Stimulated activated CD8-positive, alpha-beta memory T cell treated with anti-CD3 and anti-CD28 coated beads, Interleukin-2, amount 100 ng/mL, for 48 hours (primary cell): ENCODE data around the gene TFDP2.
"Not testable (repeated sequence)": the region's sequence is repeated elsewhere in the genome, so short reads cannot be mapped to it uniquely, and the experiment has no call there.

ENCODE experiments used
- DNase-seq, 2 donors: peaks; one replicate each; pipeline ENCODE4 v3.0.0-alpha.2; 2020; ENCODE audit warnings: low read depth in 2 of 2

The TFDP2 gene, protein sequence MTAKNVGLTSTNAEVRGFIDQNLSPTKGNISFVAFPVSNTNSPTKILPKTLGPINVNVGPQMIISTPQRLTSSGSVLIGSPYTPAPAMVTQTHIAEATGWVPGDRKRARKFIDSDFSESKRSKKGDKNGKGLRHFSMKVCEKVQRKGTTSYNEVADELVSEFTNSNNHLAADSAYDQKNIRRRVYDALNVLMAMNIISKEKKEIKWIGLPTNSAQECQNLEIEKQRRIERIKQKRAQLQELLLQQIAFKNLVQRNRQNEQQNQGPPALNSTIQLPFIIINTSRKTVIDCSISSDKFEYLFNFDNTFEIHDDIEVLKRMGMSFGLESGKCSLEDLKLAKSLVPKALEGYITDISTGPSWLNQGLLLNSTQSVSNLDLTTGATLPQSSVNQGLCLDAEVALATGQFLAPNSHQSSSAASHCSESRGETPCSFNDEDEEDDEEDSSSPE

DNA sequence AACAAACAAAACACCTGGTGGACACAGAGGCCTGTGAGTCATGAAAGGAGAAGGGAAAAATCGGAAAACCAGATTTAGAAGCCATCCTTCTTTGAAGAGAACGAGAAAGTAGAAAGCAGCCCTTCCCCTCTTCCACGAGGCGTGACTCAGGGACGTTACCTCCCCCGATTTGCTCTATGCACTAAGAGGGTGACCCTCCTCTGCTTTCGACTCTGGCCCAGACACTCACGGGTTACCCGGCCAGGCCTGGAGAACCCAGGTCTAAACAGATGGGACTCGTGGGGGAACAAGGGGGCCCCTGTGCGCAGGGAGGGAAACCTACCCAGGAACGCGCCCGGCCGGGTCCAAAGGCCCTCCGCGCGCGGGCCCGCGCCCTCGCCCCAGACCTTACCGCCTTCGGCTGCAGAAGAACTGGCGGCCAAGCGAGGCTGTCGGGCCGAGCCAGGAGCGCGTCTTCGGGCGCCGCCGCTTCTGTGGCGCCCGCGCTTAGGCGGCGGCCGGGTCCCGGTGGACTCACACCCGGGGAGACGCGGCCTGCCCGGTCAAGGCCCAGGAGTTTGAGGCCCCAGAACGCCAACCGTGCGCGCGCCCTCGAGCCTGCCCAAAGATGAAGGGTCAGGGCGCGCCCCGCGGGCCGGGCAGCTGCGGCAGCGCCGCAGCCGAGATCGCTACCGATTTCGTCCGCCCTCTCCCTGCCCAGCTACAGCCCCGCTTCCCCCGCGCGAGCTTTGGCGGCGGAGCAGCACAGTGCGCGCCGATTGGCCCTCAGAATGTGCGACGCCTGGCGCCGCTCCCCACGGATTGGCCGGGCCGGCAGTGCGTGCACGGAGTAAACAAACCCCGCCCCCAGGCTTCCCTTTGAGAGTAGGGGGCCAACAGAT lies at the start of gene TFDP2:
Gene TFDP2 (minus strand): TSS at position 753 of the 881 bp plus-strand sequence. CDS start 47,795 bp downstream, outside the sequence.
- peak; percentile 79 to 80 for DNase-seq

DNA sequence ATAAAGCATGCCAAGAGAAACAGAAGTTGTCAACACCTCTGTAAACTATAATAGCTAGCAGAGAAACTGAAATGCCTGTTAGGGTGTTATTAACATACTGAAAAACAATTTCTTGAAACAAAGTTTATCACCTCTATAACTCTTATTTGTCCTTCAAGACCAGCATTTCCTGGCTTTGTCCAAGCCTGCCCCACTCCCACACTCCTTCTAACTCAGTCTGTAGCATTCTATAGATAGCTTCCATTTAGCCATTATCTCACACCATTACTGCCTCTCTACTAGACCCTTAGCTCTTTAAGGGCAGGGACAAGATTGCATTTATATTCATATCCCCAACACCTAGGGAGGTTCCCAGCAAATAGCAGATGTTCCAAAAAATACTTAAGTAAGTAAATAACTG lies 39.5 kb upstream of the TFDP2 start:
- no peak for DNase-seq

DNA sequence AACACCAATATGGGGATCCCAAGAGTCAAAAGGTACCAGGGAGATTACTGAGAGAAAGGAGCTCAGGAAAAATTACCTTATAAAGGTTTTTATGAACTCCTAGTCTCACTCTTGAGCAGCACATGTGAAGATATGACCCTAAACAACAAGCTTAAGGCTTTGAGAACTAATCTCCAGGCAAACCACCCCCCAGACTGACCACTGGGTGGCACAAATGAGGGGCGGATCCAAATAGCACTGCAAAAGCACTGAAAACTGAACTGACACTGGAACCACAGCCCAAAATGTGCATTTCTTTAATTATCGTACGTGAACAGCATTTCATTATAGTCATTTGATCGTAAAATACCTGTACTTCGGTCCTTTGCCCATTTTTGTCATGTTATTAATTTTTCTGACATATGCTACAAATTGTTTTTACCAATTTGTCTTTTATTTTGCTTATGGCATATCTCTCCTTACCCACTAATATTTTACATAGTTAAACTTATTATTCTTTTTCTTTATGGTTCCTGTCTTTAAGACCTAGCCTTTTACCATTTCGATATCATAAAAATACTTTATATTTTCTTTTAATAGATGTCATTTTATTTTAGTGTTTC lies 31.5 kb upstream of the TFDP2 start:
- DNase-seq, result no peak

DNA sequence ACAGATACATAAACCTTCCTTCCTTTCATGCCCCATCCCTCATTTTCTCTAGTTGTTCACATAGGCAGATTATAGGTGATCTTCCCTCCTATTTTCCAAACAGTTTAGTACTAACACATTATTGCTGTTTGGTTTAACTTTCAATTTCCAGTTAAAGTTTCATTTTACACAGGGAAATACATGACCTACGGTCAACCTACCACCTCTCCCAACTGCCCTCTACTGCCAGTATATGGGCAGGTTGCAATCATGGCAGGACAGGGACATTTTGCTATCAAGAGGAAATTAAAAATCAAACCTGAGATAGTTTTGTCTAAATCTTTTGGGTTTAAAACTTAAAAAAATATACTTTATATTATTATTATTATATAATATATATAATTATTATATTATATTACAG lies 26.1 kb upstream of the TFDP2 start:
- no peak for DNase-seq

DNA sequence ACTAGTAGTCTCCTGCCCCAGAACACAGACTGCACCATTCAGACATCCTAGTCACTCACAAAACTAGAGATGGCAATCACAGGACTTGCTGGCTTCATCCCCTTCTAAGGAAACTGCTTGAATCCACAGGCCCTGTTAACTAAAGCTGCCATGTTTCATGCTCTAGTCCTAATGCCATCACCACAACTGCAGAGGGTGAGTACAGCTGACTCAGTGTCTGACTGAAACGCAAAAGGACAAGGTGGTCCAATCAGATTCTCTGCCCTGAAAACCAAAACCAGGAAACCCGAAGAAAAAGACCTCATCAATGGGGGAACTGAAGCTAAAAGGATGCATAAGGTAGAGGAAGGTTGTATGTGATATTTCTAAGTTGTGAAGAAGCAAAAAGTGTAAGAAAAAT lies 25.2 kb upstream of the TFDP2 start:
- DNase-seq, result no peak

DNA sequence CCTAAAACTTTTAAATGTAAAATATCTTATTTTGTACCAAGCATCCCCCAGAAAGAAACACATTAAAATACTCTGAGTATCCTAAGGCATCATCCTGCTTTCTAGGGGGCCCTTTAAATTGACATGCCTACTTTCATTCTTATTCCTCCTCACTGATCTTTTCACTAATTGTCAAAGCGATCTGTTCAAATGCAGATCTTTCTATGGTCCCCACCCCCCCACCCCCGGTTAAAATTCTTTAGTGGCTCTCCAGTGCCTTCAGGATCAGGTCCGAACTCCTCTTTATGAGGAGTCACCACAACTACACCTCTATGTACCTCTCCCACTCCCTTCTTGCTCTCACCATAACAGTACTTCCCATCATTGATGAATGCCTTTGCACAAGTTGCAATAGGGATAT lies 19.2 kb upstream of the TFDP2 start:
- no peak for DNase-seq

DNA sequence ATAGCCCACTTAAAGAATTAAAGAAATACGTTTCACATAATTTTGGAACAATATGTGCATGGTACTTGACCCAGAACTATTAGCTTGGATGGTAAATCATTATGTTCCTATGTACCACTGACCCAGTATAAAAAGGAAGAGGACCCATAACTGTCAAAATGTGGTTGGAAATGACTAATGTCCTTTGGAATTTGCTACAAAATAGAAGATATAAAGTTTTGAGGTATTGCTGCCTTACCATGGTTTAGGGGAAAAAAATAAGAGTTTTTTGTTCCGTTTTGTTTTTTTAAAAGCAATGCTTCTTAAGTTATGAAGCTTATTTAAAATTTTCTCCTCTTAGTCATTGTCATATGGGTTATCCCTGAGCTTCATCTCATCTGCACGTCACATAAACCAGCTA lies 15.8 kb upstream of the TFDP2 start:
- DNase-seq, result no peak

DNA sequence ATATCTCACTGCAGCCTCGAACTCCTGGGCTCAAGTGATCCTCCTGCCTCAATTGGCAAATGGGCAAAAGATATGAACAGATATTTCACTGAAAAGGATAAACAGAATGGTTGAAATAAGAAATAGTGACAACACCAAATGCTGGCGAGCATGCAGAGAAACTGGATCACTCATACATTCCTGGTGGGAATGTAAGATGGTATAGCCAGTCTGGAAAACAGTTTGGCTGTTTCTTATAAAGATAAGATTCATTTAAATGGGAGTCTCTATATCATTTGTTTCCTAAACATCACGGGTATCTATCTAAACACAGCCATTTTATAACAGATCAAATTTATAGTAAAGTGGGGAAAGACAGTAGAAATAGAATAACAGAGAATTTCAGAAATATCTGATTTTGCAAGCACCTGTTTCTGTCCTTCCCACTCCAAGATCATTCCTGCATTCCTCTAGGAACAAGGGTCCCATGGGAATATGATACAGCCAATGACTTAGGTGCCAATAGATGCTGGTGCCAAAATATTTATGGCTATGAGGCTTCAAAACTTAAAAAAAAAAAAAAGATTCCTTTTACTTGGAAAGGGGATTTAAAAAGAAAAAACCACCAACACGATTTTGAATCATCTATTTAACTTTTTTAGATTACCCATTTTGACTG lies 9.9 kb upstream of the TFDP2 start:
- no peak for DNase-seq

DNA sequence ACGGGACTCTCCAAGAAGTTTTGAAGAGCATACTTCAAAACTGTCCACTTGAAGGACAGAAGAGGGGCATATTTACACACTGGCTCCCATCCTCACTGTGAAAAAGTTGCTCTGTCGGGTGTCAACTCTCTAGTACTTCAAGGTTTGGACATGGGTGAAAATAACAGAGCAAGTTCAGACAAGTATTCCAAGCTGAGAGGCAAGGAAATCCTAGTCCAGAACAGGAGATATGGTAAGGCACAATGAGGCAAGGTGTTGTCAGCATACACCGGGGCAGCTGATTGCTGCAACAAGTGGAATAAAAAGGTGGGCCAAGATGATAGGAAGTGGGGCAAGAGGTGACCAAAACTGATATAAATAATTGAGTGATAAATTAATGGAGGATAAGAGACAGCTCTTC lies 4.8 kb upstream of the TFDP2 start:
- DNase-seq, result no peak

DNA sequence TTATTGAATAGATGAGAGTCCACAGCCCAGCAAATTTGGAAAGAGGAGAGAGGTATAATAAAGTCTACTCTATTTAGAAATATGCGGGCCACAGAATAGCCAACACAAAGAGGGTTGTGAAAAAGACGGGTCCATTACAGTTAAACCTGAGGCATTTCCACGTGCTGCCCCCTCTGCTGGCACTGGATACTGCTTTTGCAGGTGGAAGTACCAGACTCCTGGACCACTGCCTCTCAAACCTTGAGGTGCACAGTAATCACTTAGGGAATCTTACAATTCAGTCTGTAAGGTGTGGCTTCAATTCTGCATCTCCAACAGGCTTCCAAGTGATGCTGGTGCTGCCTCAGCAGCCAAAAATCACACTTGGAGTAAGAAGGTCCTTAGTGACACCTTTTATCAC lies 3.0 kb upstream of the TFDP2 start:
- no peak for DNase-seq

DNA sequence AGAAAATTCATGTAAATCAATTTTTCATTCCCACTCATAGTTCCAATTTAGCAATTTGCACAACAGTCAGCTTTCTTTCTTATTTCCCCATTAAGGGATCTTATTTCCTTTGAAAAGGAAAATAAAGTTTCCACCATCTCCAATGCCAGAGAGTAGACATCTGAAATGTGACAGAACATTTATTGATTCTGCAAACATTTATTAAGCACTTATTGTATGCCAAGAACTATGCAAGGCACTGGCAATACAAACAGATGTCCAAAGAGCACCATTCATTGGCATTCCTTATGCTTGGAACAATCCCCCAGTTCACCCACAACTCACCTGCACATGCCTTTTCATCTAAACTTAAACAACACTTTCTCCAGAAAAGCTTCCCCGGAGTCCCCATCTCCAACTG lies 2.5 kb upstream of the TFDP2 start:
- DNase-seq, result no peak

DNA sequence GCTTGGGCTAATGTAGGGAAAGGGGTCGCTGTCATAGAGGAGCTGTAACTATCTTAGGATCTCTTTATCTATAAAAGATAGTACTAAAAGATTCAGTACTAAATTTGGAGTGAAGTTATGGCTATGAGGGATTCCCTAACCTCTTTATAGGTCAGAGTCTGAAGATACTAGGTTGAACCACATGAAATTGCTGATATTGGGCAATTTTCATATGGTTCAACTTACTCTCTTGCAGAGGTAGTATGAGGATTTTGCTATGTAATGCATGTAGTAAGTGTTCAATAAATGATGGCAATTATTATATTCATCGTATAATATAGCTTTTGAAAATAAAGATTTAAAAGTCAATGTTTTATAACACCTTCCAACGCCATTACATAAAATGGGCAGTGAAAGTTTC lies 1.9 kb upstream of the TFDP2 start:
- DNase-seq, result no peak

DNA sequence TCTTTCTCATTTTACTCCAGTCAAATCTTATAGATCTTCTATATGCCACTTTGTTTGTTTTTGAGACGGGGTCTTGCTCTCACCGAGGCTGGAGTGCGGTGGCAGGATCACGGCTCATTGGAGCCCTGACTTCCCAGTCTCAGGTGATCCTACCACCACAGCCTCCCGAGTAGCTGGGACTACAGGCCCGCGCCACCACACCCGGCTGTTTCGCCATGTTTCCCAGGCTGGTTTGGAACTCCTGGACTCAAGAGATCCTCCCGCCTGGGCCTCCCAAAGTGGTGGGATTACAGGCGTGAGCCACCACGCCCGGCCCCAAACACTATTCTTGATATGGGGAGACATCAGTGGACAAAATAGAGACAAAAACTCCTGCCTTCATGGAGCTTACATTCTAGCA lies 927 bp upstream of the TFDP2 start:
- DNase-seq, result no peak

DNA sequence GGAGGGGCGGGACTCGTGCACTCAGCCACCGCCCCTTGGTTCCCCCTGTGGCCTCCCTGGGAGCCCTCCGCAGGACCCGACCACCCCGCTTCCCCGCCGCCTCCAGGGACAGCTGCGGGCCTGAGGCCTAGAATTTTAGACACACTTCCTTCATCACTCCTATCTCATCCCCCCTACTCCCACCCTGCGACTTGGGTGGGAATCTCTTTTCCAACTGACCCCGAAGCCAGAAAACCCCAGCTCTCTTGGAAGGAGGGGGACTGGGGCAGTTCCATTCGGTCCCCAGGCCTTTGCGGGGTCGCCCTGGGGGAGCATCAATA lies 289 bp upstream of the TFDP2 start:
- DNase-seq, result no peak

DNA sequence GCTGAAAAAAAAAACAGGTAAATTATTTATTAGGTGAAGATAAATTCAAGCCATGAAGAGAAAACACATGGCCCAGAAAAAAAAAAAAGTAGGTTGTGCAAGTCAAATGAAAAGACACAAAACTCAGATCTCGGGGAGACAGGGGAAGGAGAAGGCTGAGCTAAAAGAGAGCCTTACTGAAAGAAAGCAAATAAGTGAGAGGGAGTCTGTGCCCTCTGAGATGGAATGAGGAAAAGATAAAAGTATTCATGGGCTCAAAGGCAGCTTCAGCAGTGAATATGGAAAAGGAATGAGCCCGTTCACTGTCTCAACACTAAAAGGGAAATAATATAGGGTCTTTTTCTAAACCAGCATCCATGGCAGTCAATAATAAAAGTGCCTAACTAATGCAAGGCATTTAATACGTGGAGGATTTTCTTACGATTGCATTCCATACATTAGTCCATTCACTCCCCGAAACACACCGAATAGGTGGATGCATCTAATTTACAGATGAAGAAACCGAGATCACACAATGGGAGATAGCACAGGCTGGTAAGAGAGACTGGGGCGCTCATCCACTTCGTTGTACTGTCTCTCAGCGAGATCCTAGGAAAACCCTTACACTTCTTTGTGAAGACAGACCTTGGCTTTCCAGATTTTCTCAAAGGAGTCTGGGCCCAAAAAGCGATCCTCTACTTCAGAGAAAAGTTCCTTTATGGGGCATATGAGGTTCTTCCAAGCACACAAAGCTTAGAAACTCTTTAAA lies 1.1 kb downstream of the TFDP2 start:
- DNase-seq, result no peak

DNA sequence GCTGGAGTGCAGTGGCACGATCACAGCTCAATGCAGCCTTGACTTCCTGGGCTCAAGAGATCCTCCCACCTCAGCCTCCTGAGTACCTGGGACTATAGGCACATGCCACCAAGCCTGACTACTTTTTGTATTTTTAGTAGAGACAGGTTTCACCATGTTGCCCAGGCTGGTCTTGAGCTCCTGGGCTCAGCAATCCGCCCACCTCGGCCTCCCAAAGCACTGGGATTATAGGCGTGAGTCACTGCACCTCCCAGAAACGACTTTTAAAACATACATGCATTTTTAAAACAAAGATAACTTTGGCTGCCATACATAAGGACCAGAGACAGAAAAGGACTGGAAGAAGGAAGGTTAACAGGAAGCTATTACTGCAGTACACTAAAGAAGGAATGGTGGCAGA lies 4.8 kb downstream of the TFDP2 start:
- DNase-seq, result not testable (repeated sequence)

DNA sequence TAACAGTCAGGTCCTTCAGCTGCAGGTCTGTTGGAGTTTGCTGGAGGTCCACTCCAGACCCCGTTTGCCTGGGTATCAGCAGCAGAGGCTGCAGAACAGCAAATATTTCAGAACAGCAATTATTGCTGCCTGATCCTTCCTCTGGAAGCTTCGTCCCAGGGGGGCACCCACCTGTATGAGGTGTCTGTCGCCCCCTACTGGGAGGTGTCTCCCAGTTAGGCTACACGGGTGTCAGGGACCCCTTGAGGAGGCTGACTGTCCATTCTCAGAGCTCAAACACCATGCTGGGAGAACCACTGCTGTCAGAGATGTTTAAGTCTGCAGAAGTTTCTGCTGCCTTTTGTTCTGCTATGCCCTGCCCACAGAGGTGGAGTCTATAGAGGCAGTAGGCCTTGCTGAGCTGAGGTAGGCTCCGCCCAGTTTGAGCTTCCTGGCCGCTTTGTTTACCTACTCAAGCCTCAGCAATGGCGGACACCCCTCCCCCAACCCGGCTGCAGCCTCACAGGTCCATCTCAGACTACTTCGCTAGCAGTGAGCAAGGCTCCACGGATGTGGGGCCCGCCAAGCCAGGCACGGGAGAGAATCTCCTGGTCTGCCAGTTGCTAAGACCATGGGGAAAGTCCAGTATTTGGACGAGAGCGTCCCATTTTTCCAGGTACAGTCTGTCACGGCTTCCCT lies 8.6 kb downstream of the TFDP2 start:
- DNase-seq, result not testable (repeated sequence)

DNA sequence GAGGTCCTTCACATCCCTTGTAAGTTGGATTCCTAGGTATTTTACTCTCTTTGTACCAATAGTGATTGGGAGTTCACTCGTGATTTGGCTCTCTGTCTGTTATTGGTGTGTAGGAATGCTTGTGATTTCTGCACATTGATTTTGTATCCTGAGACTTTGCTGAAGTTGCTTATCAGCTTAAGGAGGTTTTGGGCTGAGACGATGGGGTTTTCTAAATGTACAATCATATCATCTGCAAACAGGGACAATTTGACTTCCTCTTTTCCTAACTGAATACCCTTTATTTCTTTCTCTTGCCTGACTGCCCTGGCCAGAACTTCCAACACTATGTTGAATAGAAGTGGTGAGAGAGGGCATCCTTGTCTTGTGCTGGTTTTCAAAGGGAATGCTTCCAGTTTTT lies 12.3 kb downstream of the TFDP2 start:
- DNase-seq, result not testable (repeated sequence)

DNA sequence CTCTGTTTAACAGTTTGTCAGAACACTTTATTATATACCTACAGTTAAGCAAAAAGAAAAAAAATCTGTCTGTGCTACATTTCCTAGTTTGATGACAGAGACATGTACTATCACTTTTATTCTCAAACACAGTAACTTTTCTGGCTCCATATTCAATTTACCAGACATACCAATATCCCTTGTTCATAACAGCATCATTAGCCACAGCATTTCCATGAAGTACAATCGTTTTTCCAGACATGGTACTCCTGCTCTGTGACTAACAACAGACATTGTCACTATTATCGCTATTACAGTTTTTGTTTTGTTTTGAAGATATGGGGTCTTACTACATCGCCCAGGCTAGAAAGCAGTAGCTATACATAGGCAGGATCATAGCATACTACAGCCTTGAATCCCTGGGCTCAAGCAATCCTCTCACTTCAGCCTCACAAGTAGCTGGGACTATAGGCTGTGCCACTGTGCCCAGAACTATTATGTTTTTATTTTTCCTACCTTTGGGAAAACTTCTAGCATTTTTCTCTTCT lies 14.5 kb downstream of the TFDP2 start:
- DNase-seq, result no peak

DNA sequence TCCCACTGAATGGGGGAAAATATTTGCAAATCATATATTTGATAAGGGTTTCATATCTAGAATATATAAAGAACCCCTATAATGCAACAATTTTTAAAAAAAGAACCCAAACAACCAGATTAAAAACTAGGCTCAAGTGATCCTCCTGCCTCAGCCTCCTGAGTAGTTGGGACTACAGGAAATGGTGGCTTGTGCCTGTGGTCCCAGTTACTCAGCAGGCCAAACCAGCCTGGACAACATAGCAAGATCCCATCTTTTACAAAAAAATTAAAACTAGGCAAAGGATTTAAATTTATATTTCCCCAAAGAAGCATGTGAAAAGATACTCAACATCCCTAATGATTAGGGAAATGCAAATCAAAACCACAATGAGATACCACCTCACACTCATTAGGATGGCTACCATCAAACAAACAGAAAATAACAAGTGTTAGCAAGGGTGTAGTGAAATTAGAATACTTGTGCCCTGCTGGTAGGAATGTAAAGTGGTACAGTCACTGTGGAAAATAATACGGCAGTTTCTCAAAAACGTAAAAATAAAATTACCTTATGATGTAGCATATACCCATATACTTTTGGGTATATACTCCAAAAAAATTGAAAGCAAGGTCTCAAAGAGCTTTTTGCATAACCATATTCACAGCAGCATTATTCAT lies 19.7 kb downstream of the TFDP2 start:
- no peak for DNase-seq
